ENCODE data around the gene GPC6.

DNA sequence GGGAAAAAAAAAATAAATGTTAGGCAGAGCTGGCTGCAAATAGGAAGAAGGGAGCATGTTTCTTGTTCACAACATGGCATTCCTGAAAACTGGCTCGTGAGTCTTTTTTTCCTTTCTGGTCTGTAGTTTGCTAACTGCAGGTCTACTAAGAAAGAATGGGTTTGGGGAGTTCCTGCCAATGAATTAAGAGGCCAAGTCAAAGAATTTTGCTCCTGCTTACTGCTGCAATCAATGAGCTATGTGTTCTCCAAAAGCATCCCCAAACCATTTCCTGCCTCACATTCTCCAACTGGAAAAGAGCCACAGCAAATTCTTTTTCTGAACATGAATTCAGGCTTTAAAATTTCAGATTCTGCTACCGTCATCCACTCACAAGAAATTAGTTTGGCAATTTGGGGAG, 1164.3 kb downstream of the GPC6 start:
- TF ChIP-seq, protein P1, sequence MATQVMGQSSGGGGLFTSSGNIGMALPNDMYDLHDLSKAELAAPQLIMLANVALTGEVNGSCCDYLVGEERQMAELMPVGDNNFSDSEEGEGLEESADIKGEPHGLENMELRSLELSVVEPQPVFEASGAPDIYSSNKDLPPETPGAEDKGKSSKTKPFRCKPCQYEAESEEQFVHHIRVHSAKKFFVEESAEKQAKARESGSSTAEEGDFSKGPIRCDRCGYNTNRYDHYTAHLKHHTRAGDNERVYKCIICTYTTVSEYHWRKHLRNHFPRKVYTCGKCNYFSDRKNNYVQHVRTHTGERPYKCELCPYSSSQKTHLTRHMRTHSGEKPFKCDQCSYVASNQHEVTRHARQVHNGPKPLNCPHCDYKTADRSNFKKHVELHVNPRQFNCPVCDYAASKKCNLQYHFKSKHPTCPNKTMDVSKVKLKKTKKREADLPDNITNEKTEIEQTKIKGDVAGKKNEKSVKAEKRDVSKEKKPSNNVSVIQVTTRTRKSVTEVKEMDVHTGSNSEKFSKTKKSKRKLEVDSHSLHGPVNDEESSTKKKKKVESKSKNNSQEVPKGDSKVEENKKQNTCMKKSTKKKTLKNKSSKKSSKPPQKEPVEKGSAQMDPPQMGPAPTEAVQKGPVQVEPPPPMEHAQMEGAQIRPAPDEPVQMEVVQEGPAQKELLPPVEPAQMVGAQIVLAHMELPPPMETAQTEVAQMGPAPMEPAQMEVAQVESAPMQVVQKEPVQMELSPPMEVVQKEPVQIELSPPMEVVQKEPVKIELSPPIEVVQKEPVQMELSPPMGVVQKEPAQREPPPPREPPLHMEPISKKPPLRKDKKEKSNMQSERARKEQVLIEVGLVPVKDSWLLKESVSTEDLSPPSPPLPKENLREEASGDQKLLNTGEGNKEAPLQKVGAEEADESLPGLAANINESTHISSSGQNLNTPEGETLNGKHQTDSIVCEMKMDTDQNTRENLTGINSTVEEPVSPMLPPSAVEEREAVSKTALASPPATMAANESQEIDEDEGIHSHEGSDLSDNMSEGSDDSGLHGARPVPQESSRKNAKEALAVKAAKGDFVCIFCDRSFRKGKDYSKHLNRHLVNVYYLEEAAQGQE (IDR thresholded peaks at IDR 0.05; ENCODE audit: borderline replicate concordance), result no peak
- TF ChIP-seq, protein P1 (CRISPR knock-in tag; IDR thresholded peaks at IDR 0.05; ENCODE audit: low read depth), result no peak
- no peak for TF ChIP-seq ZNF707 (CRISPR knock-in tag; conservative IDR thresholded peaks at IDR 0.05)
- no peak for TF ChIP-seq MCM5 (IDR thresholded peaks at IDR 0.05; ENCODE audit: low read depth)
- TF ChIP-seq, protein P2, sequence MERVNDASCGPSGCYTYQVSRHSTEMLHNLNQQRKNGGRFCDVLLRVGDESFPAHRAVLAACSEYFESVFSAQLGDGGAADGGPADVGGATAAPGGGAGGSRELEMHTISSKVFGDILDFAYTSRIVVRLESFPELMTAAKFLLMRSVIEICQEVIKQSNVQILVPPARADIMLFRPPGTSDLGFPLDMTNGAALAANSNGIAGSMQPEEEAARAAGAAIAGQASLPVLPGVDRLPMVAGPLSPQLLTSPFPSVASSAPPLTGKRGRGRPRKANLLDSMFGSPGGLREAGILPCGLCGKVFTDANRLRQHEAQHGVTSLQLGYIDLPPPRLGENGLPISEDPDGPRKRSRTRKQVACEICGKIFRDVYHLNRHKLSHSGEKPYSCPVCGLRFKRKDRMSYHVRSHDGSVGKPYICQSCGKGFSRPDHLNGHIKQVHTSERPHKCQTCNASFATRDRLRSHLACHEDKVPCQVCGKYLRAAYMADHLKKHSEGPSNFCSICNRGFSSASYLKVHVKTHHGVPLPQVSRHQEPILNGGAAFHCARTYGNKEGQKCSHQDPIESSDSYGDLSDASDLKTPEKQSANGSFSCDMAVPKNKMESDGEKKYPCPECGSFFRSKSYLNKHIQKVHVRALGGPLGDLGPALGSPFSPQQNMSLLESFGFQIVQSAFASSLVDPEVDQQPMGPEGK (CRISPR knock-in tag; IDR thresholded peaks at IDR 0.05; ENCODE audit: borderline replicate concordance), result no peak
- no peak for TF ChIP-seq NCOA6 (IDR thresholded peaks at IDR 0.05)
- TF ChIP-seq FOS (IDR thresholded peaks at IDR 0.05; ENCODE audit: extremely low read depth, insufficient read length), result no peak
- TF ChIP-seq SPI1 (IDR thresholded peaks at IDR 0.05; ENCODE audit: borderline replicate concordance, low read depth, low read length), result no peak
- no peak for TF ChIP-seq ZNF717 (CRISPR knock-in tag; IDR thresholded peaks at IDR 0.05)
